Measurements from ENCODE around the gene CAMP.

The CAMP gene

GRCh38 chr3:48258530-48258929, 35.2 kb downstream of the CAMP start:
- Histone ChIP-seq H3K18ac (ENCODE audit: low read length) (no peak overlapping the region), H3K4me3 (ENCODE audit: low read length in 2 of 2) (no peak overlapping the region), H3K9ac (ENCODE audit: low read depth, low read length, poor library complexity) (no peak overlapping the region), H3K14ac (ENCODE audit: low read length) (no peak overlapping the region), H4K91ac (ENCODE audit: low read depth, low read length, poor library complexity) (no peak overlapping the region), H3K4me2 (ENCODE audit: insufficient read depth, low read length, poor library complexity, severe bottlenecking) (no peak overlapping the region), H2BK12ac (ENCODE audit: low read length) (no peak overlapping the region), H2BK5ac (ENCODE audit: low read length) (no peak overlapping the region), H4K8ac (ENCODE audit: low read depth, low read length) (no peak overlapping the region), H3K4me1 (ENCODE audit: control insufficient read depth in 2 of 2, insufficient read depth in 1 of 2, low read depth in 1 of 2, low read length in 2 of 2) (no peaks in the 10 kb centered on the region), H3K27ac (replicated peaks; ENCODE audit: low read length) (no peak overlapping the region), H3K23ac (ENCODE audit: low read depth, low read length, poor library complexity) (no peak overlapping the region), H2BK15ac (ENCODE audit: low read length) (no peak overlapping the region), H3K27me3 (ENCODE audit: control insufficient read depth in 3 of 3, insufficient read depth in 3 of 3, low read depth in 1 of 3, low read length in 3 of 3) (no peaks in the 10 kb centered on the region), H3K36me3 (replicated peaks in 1 of 2; ENCODE audit: control insufficient read depth in 2 of 2, insufficient read depth in 2 of 2, low read length in 2 of 2) (peaks cover 21 to 70% of the 10 kb centered on the region in 2 donors), H3K4ac (ENCODE audit: low read length) (no peak overlapping the region), H2BK120ac (ENCODE audit: low read depth, low read length) (no peak overlapping the region), H2AFZ (ENCODE audit: low read length) (no peak overlapping the region), H3K9me3 (replicated peaks in 1 of 2; ENCODE audit: control insufficient read depth in 2 of 2, insufficient read depth in 1 of 2, low read depth in 1 of 2, low read length in 2 of 2) (peaks cover 0 to 7% of the 10 kb centered on the region in 2 donors), H2AK5ac (ENCODE audit: low read depth, low read length) (no peak overlapping the region), H3K79me1 (ENCODE audit: low read depth, low read length) (peaks cover 7% of the 10 kb centered on the region)
- WGBS, 2 donors (ENCODE audit: extremely low coverage in 2 of 2, insufficient read length in 2 of 2, insufficient replicate concordance in 1 of 2) = no CpG with 5 or more reads among the region's 1 CpG
- DNase-seq (ENCODE audit: low spot score) = no peak

DNA sequence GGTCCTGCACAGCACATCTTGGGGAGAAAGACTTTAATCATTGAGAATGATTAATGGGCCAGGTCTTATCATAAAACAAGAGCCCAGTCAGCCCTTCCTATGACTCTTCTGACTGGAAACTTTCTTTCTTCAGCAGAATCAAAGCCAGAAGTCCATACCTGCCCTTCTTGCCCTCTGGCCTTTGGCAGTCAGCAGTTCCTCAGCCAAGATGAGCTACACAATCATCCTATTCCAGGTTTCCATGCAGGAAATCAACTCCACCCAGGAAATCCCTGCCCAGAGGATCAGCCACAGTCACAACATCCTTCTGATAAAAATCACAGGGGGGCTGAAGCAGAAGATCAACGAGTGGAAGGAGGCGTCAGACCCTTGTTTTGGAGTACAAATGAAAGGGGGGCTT, 44.5 kb downstream of the CAMP start:
- Histone ChIP-seq H2BK5ac (ENCODE audit: low read length) (no peak overlapping the region), H3K36me3 (replicated peaks in 1 of 2; ENCODE audit: control insufficient read depth in 2 of 2, insufficient read depth in 2 of 2, low read length in 2 of 2) (peaks cover 51 to 68% of the 10 kb centered on the region in 2 donors), H4K8ac (ENCODE audit: low read depth, low read length) (no peak overlapping the region), H2AFZ (ENCODE audit: low read length) (no peak overlapping the region), H4K91ac (ENCODE audit: low read depth, low read length, poor library complexity) (no peak overlapping the region), H3K14ac (ENCODE audit: low read length) (no peak overlapping the region), H3K23ac (ENCODE audit: low read depth, low read length, poor library complexity) (no peak overlapping the region), H3K4me3 (ENCODE audit: low read length in 2 of 2) (no peak overlapping the region), H3K79me1 (ENCODE audit: low read depth, low read length) (no peaks in the 10 kb centered on the region), H3K27me3 (ENCODE audit: control insufficient read depth in 3 of 3, insufficient read depth in 3 of 3, low read depth in 1 of 3, low read length in 3 of 3) (no peaks in the 10 kb centered on the region), H2AK5ac (ENCODE audit: low read depth, low read length) (no peak overlapping the region), H3K4ac (ENCODE audit: low read length) (no peak overlapping the region), H2BK12ac (ENCODE audit: low read length) (no peak overlapping the region), H3K4me1 (ENCODE audit: control insufficient read depth in 2 of 2, insufficient read depth in 1 of 2, low read depth in 1 of 2, low read length in 2 of 2) (peaks cover 0 to 4% of the 10 kb centered on the region in 2 donors), H2BK15ac (ENCODE audit: low read length) (no peak overlapping the region), H3K9me3 (replicated peaks in 1 of 2; ENCODE audit: control insufficient read depth in 2 of 2, insufficient read depth in 1 of 2, low read depth in 1 of 2, low read length in 2 of 2) (peaks cover 2 to 14% of the 10 kb centered on the region in 2 donors), H3K9ac (ENCODE audit: low read depth, low read length, poor library complexity) (no peak overlapping the region), H3K4me2 (ENCODE audit: insufficient read depth, low read length, poor library complexity, severe bottlenecking) (no peak overlapping the region), H2BK120ac (ENCODE audit: low read depth, low read length) (no peak overlapping the region), H3K27ac (replicated peaks; ENCODE audit: low read length) (no peak overlapping the region), H3K18ac (ENCODE audit: low read length) (no peak overlapping the region)
- WGBS, 2 donors (ENCODE audit: extremely low coverage in 2 of 2, insufficient read length in 2 of 2, insufficient replicate concordance in 1 of 2) = no CpG with 5 or more reads among the region's 2 CpGs
- DNase-seq (ENCODE audit: low spot score) = no peak

GRCh38 chr3:48268381-48268935, 45.2 kb downstream of the CAMP start:
- Histone ChIP-seq H3K79me1 (ENCODE audit: low read depth, low read length) (no peaks in the 10 kb centered on the region), H2AFZ (ENCODE audit: low read length) (no peak overlapping the region), H3K9me3 (replicated peaks in 1 of 2; ENCODE audit: control insufficient read depth in 2 of 2, insufficient read depth in 1 of 2, low read depth in 1 of 2, low read length in 2 of 2) (peaks cover 5 to 14% of the 10 kb centered on the region in 2 donors), H3K27ac (replicated peaks; ENCODE audit: low read length) (no peak overlapping the region), H3K9ac (ENCODE audit: low read depth, low read length, poor library complexity) (no peak overlapping the region), H3K4me3 (ENCODE audit: low read length in 2 of 2) (no peak overlapping the region), H2BK120ac (ENCODE audit: low read depth, low read length) (no peak overlapping the region), H3K4me1 (ENCODE audit: control insufficient read depth in 2 of 2, insufficient read depth in 1 of 2, low read depth in 1 of 2, low read length in 2 of 2) (peaks cover 0 to 4% of the 10 kb centered on the region in 2 donors), H3K4ac (ENCODE audit: low read length) (no peak overlapping the region), H2BK12ac (ENCODE audit: low read length) (no peak overlapping the region), H3K14ac (ENCODE audit: low read length) (no peak overlapping the region), H3K23ac (ENCODE audit: low read depth, low read length, poor library complexity) (no peak overlapping the region), H3K18ac (ENCODE audit: low read length) (no peak overlapping the region), H2BK5ac (ENCODE audit: low read length) (no peak overlapping the region), H3K36me3 (replicated peaks in 1 of 2; ENCODE audit: control insufficient read depth in 2 of 2, insufficient read depth in 2 of 2, low read length in 2 of 2) (peaks cover 49 to 64% of the 10 kb centered on the region in 2 donors), H3K27me3 (ENCODE audit: control insufficient read depth in 3 of 3, insufficient read depth in 3 of 3, low read depth in 1 of 3, low read length in 3 of 3) (no peaks in the 10 kb centered on the region), H3K4me2 (ENCODE audit: insufficient read depth, low read length, poor library complexity, severe bottlenecking) (no peak overlapping the region), H2AK5ac (ENCODE audit: low read depth, low read length) (no peak overlapping the region), H4K8ac (ENCODE audit: low read depth, low read length) (no peak overlapping the region), H2BK15ac (ENCODE audit: low read length) (no peak overlapping the region), H4K91ac (ENCODE audit: low read depth, low read length, poor library complexity) (no peak overlapping the region)
- no peak for DNase-seq (ENCODE audit: low spot score)
- WGBS, 2 donors (ENCODE audit: extremely low coverage in 2 of 2, insufficient read length in 2 of 2, insufficient replicate concordance in 1 of 2) = no CpG with 5 or more reads among the region's 13 CpGs

DNA sequence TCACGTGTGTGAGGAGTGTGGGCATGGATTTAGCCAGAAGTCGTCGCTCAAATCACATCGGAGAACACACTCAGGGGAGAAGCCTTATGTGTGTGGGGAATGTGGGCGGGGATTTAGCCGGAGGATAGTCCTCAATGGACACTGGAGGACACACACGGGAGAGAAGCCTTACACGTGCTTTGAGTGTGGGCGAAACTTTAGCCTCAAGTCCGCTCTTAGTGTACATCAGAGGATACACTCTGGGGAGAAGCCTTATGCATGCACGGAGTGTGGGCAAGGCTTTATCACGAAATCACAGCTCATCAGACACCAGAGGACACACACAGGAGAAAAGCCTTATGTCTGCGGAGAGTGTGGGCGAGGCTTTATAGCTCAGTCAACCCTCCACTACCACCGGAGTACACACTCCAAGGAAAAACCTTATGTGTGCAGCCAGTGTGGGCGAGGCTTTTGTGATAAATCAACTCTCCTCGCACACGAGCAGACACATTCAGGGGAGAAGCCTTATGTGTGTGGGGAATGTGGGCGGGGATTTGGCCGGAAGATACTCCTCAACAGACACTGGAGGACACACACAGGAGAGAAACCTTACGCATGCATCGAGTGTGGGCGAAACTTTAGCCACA, 45.8 kb downstream of the CAMP start:
- Histone ChIP-seq H3K79me1 (ENCODE audit: low read depth, low read length) (no peaks in the 10 kb centered on the region), H3K4me3 (ENCODE audit: low read length in 2 of 2) (no peak overlapping the region), H3K4ac (ENCODE audit: low read length) (no peak overlapping the region), H3K18ac (ENCODE audit: low read length) (no peak overlapping the region), H3K9me3 (replicated peaks in 1 of 2; ENCODE audit: control insufficient read depth in 2 of 2, insufficient read depth in 1 of 2, low read depth in 1 of 2, low read length in 2 of 2) (peaks cover 5 to 14% of the 10 kb centered on the region in 2 donors), H2AFZ (ENCODE audit: low read length) (no peak overlapping the region), H3K36me3 (replicated peaks in 1 of 2; ENCODE audit: control insufficient read depth in 2 of 2, insufficient read depth in 2 of 2, low read length in 2 of 2) (peaks cover 46 to 58% of the 10 kb centered on the region in 2 donors), H2AK5ac (ENCODE audit: low read depth, low read length) (no peak overlapping the region), H3K14ac (ENCODE audit: low read length) (no peak overlapping the region), H3K27ac (replicated peaks; ENCODE audit: low read length) (no peak overlapping the region), H3K9ac (ENCODE audit: low read depth, low read length, poor library complexity) (no peak overlapping the region), H3K4me2 (ENCODE audit: insufficient read depth, low read length, poor library complexity, severe bottlenecking) (no peak overlapping the region), H4K91ac (ENCODE audit: low read depth, low read length, poor library complexity) (no peak overlapping the region), H2BK5ac (ENCODE audit: low read length) (no peak overlapping the region), H4K8ac (ENCODE audit: low read depth, low read length) (no peak overlapping the region), H2BK120ac (ENCODE audit: low read depth, low read length) (no peak overlapping the region), H2BK12ac (ENCODE audit: low read length) (no peak overlapping the region), H3K4me1 (ENCODE audit: control insufficient read depth in 2 of 2, insufficient read depth in 1 of 2, low read depth in 1 of 2, low read length in 2 of 2) (peaks cover 0 to 4% of the 10 kb centered on the region in 2 donors), H3K27me3 (ENCODE audit: control insufficient read depth in 3 of 3, insufficient read depth in 3 of 3, low read depth in 1 of 3, low read length in 3 of 3) (no peaks in the 10 kb centered on the region), H3K23ac (ENCODE audit: low read depth, low read length, poor library complexity) (no peak overlapping the region), H2BK15ac (ENCODE audit: low read length) (no peak overlapping the region)
- no peak for DNase-seq (ENCODE audit: low spot score)
- no CpG with 5 or more reads among the region's 23 CpGs for WGBS, 2 donors (ENCODE audit: extremely low coverage in 2 of 2, insufficient read length in 2 of 2, insufficient replicate concordance in 1 of 2)
